Stimulated activated memory B cell treated with anti-CD40 and anti-IgM and Interleukin-4, amounts not matched to agents 10 μg/mL and 1 μg/mL and 100 μg/mL, for 72 hours (primary cell): ENCODE data around the gene CARM1.
A peak's percentile ranks its signal among the peaks of the same experiment; 100 is the strongest.

ENCODE experiments used
- ATAC-seq: fragments of 150-1000 bp; cut with Tn5 transposase; 2 replicates; pipeline ENCODE4 v1.10.0; 2021
- H3K27ac Mint-ChIP-seq: one replicate; pipeline ENCODE4 v1.8.0; 2022; ENCODE audit warnings: mild to moderate bottlenecking, mixed read lengths
- H3K27me3 Mint-ChIP-seq: one replicate; pipeline ENCODE4 v1.8.0; 2022; ENCODE audit warnings: mixed read lengths
- H3K36me3 Mint-ChIP-seq: one replicate; pipeline ENCODE4 v1.8.0; 2022; ENCODE audit warnings: mixed read lengths
- H3K4me1 Mint-ChIP-seq: one replicate; pipeline ENCODE4 v1.8.0; 2022; ENCODE audit warnings: mixed read lengths
- H3K4me3 Mint-ChIP-seq: one replicate; pipeline ENCODE4 v1.8.0; 2022; ENCODE audit warnings: mild to moderate bottlenecking, moderate library complexity, mixed read lengths
- H3K9me3 Mint-ChIP-seq: one replicate; pipeline ENCODE4 v1.8.0; 2022; ENCODE audit warnings: mixed read lengths

Gene CARM1

GRCh38 chr19:10870955-10871603 is at the start of gene CARM1:
CARM1 (plus strand) TSS chr19:10871553; CDS start chr19:10871703, 150 bp downstream.
- H3K27ac Mint-ChIP-seq = peak within 1 kb of the TSS; percentile 83
- ATAC-seq = peak; percentile 94
- no peaks in the 10 kb centered on the region for H3K9me3 Mint-ChIP-seq

GRCh38 chr19:10823690-10824089 is 47.7 kb upstream of the CARM1 start:
- no peaks in the 10 kb centered on the region for H3K9me3 Mint-ChIP-seq
- no peaks in the 10 kb centered on the region for H3K27me3 Mint-ChIP-seq
- H3K4me3 Mint-ChIP-seq = no peak overlapping the region
- ATAC-seq = no peak
- H3K27ac Mint-ChIP-seq = no peak overlapping the region
- H3K36me3 Mint-ChIP-seq = peaks cover 52% of the 10 kb centered on the region
- H3K4me1 Mint-ChIP-seq = no peaks in the 10 kb centered on the region

More at GRCh38 chr19:10870955-10871603, at the start of gene CARM1:
- Mint-ChIP-seq H3K4me1 (peaks cover 60% of the 10 kb centered on the region), H3K36me3 (no peaks in the 10 kb centered on the region), H3K4me3 (peak within 1 kb of the TSS; percentile 80), H3K27me3 (no peaks in the 10 kb centered on the region)

- no peak for ATAC-seq
- H3K4me3 Mint-ChIP-seq = no peak overlapping the region
- H3K27ac Mint-ChIP-seq = no peak overlapping the region
- no peaks in the 10 kb centered on the region for H3K9me3 Mint-ChIP-seq
- H3K27me3 Mint-ChIP-seq = no peaks in the 10 kb centered on the region
- peaks cover 38% of the 10 kb centered on the region for H3K36me3 Mint-ChIP-seq
- H3K4me1 Mint-ChIP-seq = no peaks in the 10 kb centered on the region
Observed at GRCh38 chr19:10826231-10826630, 45.1 kb upstream of the CARM1 start.

- peaks cover 36% of the 10 kb centered on the region for H3K36me3 Mint-ChIP-seq
- H3K4me1 Mint-ChIP-seq = no peaks in the 10 kb centered on the region
- no peak overlapping the region for H3K4me3 Mint-ChIP-seq
- H3K27me3 Mint-ChIP-seq = no peaks in the 10 kb centered on the region
- no peak for ATAC-seq
- no peaks in the 10 kb centered on the region for H3K9me3 Mint-ChIP-seq
- no peak overlapping the region for H3K27ac Mint-ChIP-seq
Observed at GRCh38 chr19:10826846-10827245, 44.5 kb upstream of the CARM1 start.

GRCh38 chr19:10828981-10829821 is 42.2 kb upstream of the CARM1 start:
- H3K27ac Mint-ChIP-seq = peak overlapping the region; percentile 38
- no peak for ATAC-seq
- H3K27me3 Mint-ChIP-seq = no peaks in the 10 kb centered on the region
- H3K9me3 Mint-ChIP-seq = no peaks in the 10 kb centered on the region
- peaks cover 40% of the 10 kb centered on the region for H3K36me3 Mint-ChIP-seq
- no peak overlapping the region for H3K4me3 Mint-ChIP-seq
- H3K4me1 Mint-ChIP-seq = no peaks in the 10 kb centered on the region

- H3K9me3 Mint-ChIP-seq = no peaks in the 10 kb centered on the region
- no peak overlapping the region for H3K4me3 Mint-ChIP-seq
- H3K27ac Mint-ChIP-seq = peak overlapping the region; percentile 38
- H3K36me3 Mint-ChIP-seq = peaks cover 33% of the 10 kb centered on the region
- ATAC-seq = no peak
- no peaks in the 10 kb centered on the region for H3K4me1 Mint-ChIP-seq
- H3K27me3 Mint-ChIP-seq = no peaks in the 10 kb centered on the region
Observed at GRCh38 chr19:10829967-10830366, 41.4 kb upstream of the CARM1 start.

GRCh38 chr19:10830370-10830769 is 41.0 kb upstream of the CARM1 start:
- peaks cover 31% of the 10 kb centered on the region for H3K36me3 Mint-ChIP-seq
- no peak for ATAC-seq
- peak overlapping the region; percentile 38 for H3K27ac Mint-ChIP-seq

GRCh38 chr19:10830931-10831779 is 40.2 kb upstream of the CARM1 start:
- H3K27me3 Mint-ChIP-seq = no peaks in the 10 kb centered on the region
- no peak overlapping the region for H3K27ac Mint-ChIP-seq
- H3K9me3 Mint-ChIP-seq = peaks cover 3% of the 10 kb centered on the region
- H3K4me1 Mint-ChIP-seq = peaks cover 10% of the 10 kb centered on the region
- no peak for ATAC-seq
- peaks cover 28% of the 10 kb centered on the region for H3K36me3 Mint-ChIP-seq
- H3K4me3 Mint-ChIP-seq = no peak overlapping the region

More at GRCh38 chr19:10830370-10830769, 41.0 kb upstream of the CARM1 start:
- Mint-ChIP-seq H3K9me3 (peaks cover under 1% of the 10 kb centered on the region), H3K4me1 (peaks cover 3% of the 10 kb centered on the region), H3K27me3 (no peaks in the 10 kb centered on the region), H3K4me3 (no peak overlapping the region)

- Mint-ChIP-seq H3K27me3 (no peaks in the 10 kb centered on the region), H3K27ac (peak overlapping the region; percentile 11), H3K36me3 (peaks cover 29% of the 10 kb centered on the region), H3K4me1 (peaks cover 17% of the 10 kb centered on the region), H3K4me3 (no peak overlapping the region), H3K9me3 (peaks cover 10% of the 10 kb centered on the region)
- no peak for ATAC-seq
Observed at GRCh38 chr19:10831987-10832938, 39.1 kb upstream of the CARM1 start.

- Mint-ChIP-seq H3K4me1 (peaks cover 17% of the 10 kb centered on the region), H3K27me3 (no peaks in the 10 kb centered on the region), H3K4me3 (no peak overlapping the region), H3K27ac (no peak overlapping the region), H3K36me3 (peaks cover 29% of the 10 kb centered on the region), H3K9me3 (peaks cover 10% of the 10 kb centered on the region)
- no peak for ATAC-seq
Observed at GRCh38 chr19:10832939-10833296, 38.4 kb upstream of the CARM1 start.

- peaks cover 16% of the 10 kb centered on the region for H3K9me3 Mint-ChIP-seq
Observed at GRCh38 chr19:10835089-10835753, 36.1 kb upstream of the CARM1 start.

GRCh38 chr19:10835754-10836478 is 35.4 kb upstream of the CARM1 start, which contains the start of gene TMED1:
TMED1 (minus strand) TSS chr19:10836212; CDS start chr19:10836191, 21 bp downstream.
- H3K27me3 Mint-ChIP-seq = no peaks in the 10 kb centered on the region
- H3K4me1 Mint-ChIP-seq = peaks cover 17% of the 10 kb centered on the region
- peak within 1 kb of the TSS; percentile 99 for H3K27ac Mint-ChIP-seq
- H3K36me3 Mint-ChIP-seq = peaks cover 22% of the 10 kb centered on the region
- H3K4me3 Mint-ChIP-seq = peak within 1 kb of the TSS; percentile 92
- H3K9me3 Mint-ChIP-seq = peaks cover 16% of the 10 kb centered on the region
- ATAC-seq = peak; percentile 95

More at GRCh38 chr19:10835089-10835753, 36.1 kb upstream of the CARM1 start:
- peak overlapping the region; percentile 99 for H3K27ac Mint-ChIP-seq
- H3K36me3 Mint-ChIP-seq = peaks cover 26% of the 10 kb centered on the region
- peaks cover 17% of the 10 kb centered on the region for H3K4me1 Mint-ChIP-seq
- no peak for ATAC-seq
- peak overlapping the region; percentile 92 for H3K4me3 Mint-ChIP-seq
- H3K27me3 Mint-ChIP-seq = no peaks in the 10 kb centered on the region
